Measurements from ENCODE around the gene OR1I1. TPM values are rescaled to one million over a fixed set of nuclear protein-coding genes. Genes with fewer than 3 reads are reported as not detected.
"Not testable (repeated sequence)": the region's sequence is repeated elsewhere in the genome, so short reads cannot be mapped to it uniquely, and the experiment has no call there.

Gene OR1I1
- total and polyA plus RNA-seq, 4 donors = not detected

- DNase-seq (no peak), ATAC-seq (ENCODE audit: insufficient read depth, low FRiP score) (no peak)
- no peaks in the 10 kb centered on the region for H3K9me3 ChIP-seq (ENCODE audit: control insufficient read depth in 4 of 4, insufficient read depth in 3 of 4, low read length in 3 of 4)
- WGBS, 2 donors = 89 to 90% methylated on average over 2 of the region's 2 CpGs
- H3K27ac ChIP-seq (ENCODE audit: low read depth in 1 of 2, low read length in 1 of 2) = no peak overlapping the region
- H3K4me3 ChIP-seq = no peak overlapping the region
- H3K36me3 ChIP-seq (ENCODE audit: control insufficient read depth in 4 of 4, insufficient read depth in 4 of 4, low read length in 4 of 4) = no peaks in the 10 kb centered on the region
- H3K4me1 ChIP-seq (ENCODE audit: control insufficient read depth in 5 of 5, insufficient read depth in 5 of 5, low read length in 5 of 5) = no peaks in the 10 kb centered on the region
- no peak overlapping the region for H3K9ac ChIP-seq (ENCODE audit: insufficient read depth in 1 of 2, low read length in 2 of 2)
- TF ChIP-seq CTCF (IDR thresholded peaks at IDR 0.05; ENCODE audit: control extremely low read depth, extremely low read depth) = no peak
- H3K27me3 ChIP-seq (ENCODE audit: control insufficient read depth in 3 of 3, insufficient read depth in 3 of 3, low read length in 2 of 3) = peaks cover 0 to 3% (median 0%) of the 10 kb centered on the region in 3 donors
Observed at GRCh38 chr19:15050639-15051038, 31.4 kb upstream of the OR1I1 start.

GRCh38 chr19:15062036-15062435 is 20.0 kb upstream of the OR1I1 start:
- 76 to 86% methylated on average over 12 of the region's 12 CpGs for WGBS, 2 donors
- Histone ChIP-seq H3K4me1 (ENCODE audit: control insufficient read depth in 5 of 5, insufficient read depth in 5 of 5, low read length in 5 of 5) (no peaks in the 10 kb centered on the region), H3K4me3 (no peak overlapping the region), H3K9me3 (ENCODE audit: control insufficient read depth in 4 of 4, insufficient read depth in 3 of 4, low read length in 3 of 4) (peaks cover 0 to 3% (median 0%) of the 10 kb centered on the region in 4 donors), H3K9ac (ENCODE audit: insufficient read depth in 1 of 2, low read length in 2 of 2) (no peak overlapping the region), H3K36me3 (ENCODE audit: control insufficient read depth in 4 of 4, insufficient read depth in 4 of 4, low read length in 4 of 4) (no peaks in the 10 kb centered on the region), H3K27ac (ENCODE audit: low read depth in 1 of 2, low read length in 1 of 2) (no peak overlapping the region), H3K27me3 (ENCODE audit: control insufficient read depth in 3 of 3, insufficient read depth in 3 of 3, low read length in 2 of 3) (peaks cover 0 to 12% (median 0%) of the 10 kb centered on the region in 3 donors)
- DNase-seq (no peak), ATAC-seq (ENCODE audit: insufficient read depth, low FRiP score) (no peak)
- TF ChIP-seq CTCF (IDR thresholded peaks at IDR 0.05; ENCODE audit: control extremely low read depth, extremely low read depth) = no peak

- WGBS, 2 donors = 73 to 78% methylated on average over 4 of the region's 4 CpGs
Observed at GRCh38 chr19:15070386-15070785, 11.6 kb upstream of the OR1I1 start.

GRCh38 chr19:15072930-15073647 is 8.9 kb upstream of the OR1I1 start:
- Histone ChIP-seq H3K4me1 (ENCODE audit: control insufficient read depth in 5 of 5, insufficient read depth in 5 of 5, low read length in 5 of 5) (no peaks in the 10 kb centered on the region), H3K9me3 (ENCODE audit: control insufficient read depth in 4 of 4, insufficient read depth in 3 of 4, low read length in 3 of 4) (no peaks in the 10 kb centered on the region), H3K27ac (ENCODE audit: low read depth in 1 of 2, low read length in 1 of 2) (no peak overlapping the region), H3K9ac (ENCODE audit: insufficient read depth in 1 of 2, low read length in 2 of 2) (no peak overlapping the region), H3K4me3 (no peak overlapping the region), H3K27me3 (ENCODE audit: control insufficient read depth in 3 of 3, insufficient read depth in 3 of 3, low read length in 2 of 3) (peaks cover 0 to 2% (median 0%) of the 10 kb centered on the region in 3 donors), H3K36me3 (ENCODE audit: control insufficient read depth in 4 of 4, insufficient read depth in 4 of 4, low read length in 4 of 4) (no peaks in the 10 kb centered on the region)
- no peak for ATAC-seq (ENCODE audit: insufficient read depth, low FRiP score)
- 72 to 75% methylated on average over 23 of the region's 23 CpGs for WGBS, 2 donors
- no peak for DNase-seq
- no peak for TF ChIP-seq CTCF (IDR thresholded peaks at IDR 0.05; ENCODE audit: control extremely low read depth, extremely low read depth)

More at GRCh38 chr19:15070386-15070785, 11.6 kb upstream of the OR1I1 start:
- not testable (repeated sequence) for H3K4me1 ChIP-seq (ENCODE audit: control insufficient read depth in 5 of 5, insufficient read depth in 5 of 5, low read length in 5 of 5); H3K9me3 ChIP-seq (ENCODE audit: control insufficient read depth in 4 of 4, insufficient read depth in 3 of 4, low read length in 3 of 4); ATAC-seq (ENCODE audit: insufficient read depth, low FRiP score); H3K27me3 ChIP-seq (ENCODE audit: control insufficient read depth in 3 of 3, insufficient read depth in 3 of 3, low read length in 2 of 3); DNase-seq; H3K9ac ChIP-seq (ENCODE audit: insufficient read depth in 1 of 2, low read length in 2 of 2); H3K27ac ChIP-seq (ENCODE audit: low read depth in 1 of 2, low read length in 1 of 2); H3K36me3 ChIP-seq (ENCODE audit: control insufficient read depth in 4 of 4, insufficient read depth in 4 of 4, low read length in 4 of 4); H3K4me3 ChIP-seq
